T-helper 22 cell (primary cell): ENCODE measurements around the gene DLG2.

Experiments used
- DNase-seq: peaks from one replicate; pipeline ENCODE4 v3.0.0-alpha.2; 2020; ENCODE audit warnings: low read depth

Gene DLG2

GRCh38 chr11:84452211-84452610, 1174.9 kb downstream of the DLG2 start:
- no peak for DNase-seq

- no peak for DNase-seq
Measured at GRCh38 chr11:84438565-84438964, 1188.6 kb downstream of the DLG2 start.

GRCh38 chr11:84437071-84437980, 1189.8 kb downstream of the DLG2 start:
- DNase-seq, result no peak

- no peak for DNase-seq
Measured at GRCh38 chr11:84430661-84431060, 1196.5 kb downstream of the DLG2 start.

GRCh38 chr11:84425673-84426072, 1201.5 kb downstream of the DLG2 start:
- DNase-seq, result no peak

- DNase-seq, result no peak
Measured at GRCh38 chr11:84420271-84420670, 1206.9 kb downstream of the DLG2 start.

- no peak for DNase-seq
Measured at GRCh38 chr11:84419616-84420015, 1207.5 kb downstream of the DLG2 start.

- DNase-seq, result no peak
Measured at GRCh38 chr11:84414920-84415319, 1212.2 kb downstream of the DLG2 start.

- no peak for DNase-seq
Measured at GRCh38 chr11:84413549-84413948, 1213.6 kb downstream of the DLG2 start.

GRCh38 chr11:84412862-84413261, 1214.3 kb downstream of the DLG2 start:
- no peak for DNase-seq

- no peak for DNase-seq
Measured at GRCh38 chr11:84408946-84409411, 1218.2 kb downstream of the DLG2 start.

GRCh38 chr11:84407091-84407490, 1220.1 kb downstream of the DLG2 start:
- no peak for DNase-seq

- DNase-seq, result no peak
Measured at GRCh38 chr11:84398017-84398626, 1229.0 kb downstream of the DLG2 start.

- DNase-seq, result no peak
Measured at GRCh38 chr11:84396521-84396920, 1230.6 kb downstream of the DLG2 start.

- DNase-seq, result no peak
Measured at GRCh38 chr11:84390441-84391078, 1236.6 kb downstream of the DLG2 start.

GRCh38 chr11:84389696-84390095, 1237.4 kb downstream of the DLG2 start:
- no peak for DNase-seq

- DNase-seq, result no peak
Measured at GRCh38 chr11:84384731-84385130, 1242.4 kb downstream of the DLG2 start.

- no peak for DNase-seq
Measured at GRCh38 chr11:84383576-84383975, 1243.6 kb downstream of the DLG2 start.

- no peak for DNase-seq
Measured at GRCh38 chr11:84381666-84382065, 1245.5 kb downstream of the DLG2 start.

GRCh38 chr11:84372381-84372950, 1254.7 kb downstream of the DLG2 start:
- no peak for DNase-seq

- DNase-seq, result no peak
Measured at GRCh38 chr11:84358034-84358433, 1269.1 kb downstream of the DLG2 start.

- DNase-seq, result no peak
Measured at GRCh38 chr11:84355911-84356310, 1271.2 kb downstream of the DLG2 start.

GRCh38 chr11:84345597-84345996, 1281.5 kb downstream of the DLG2 start:
- no peak for DNase-seq
